ENCODE results near the gene HSPA12A.

- no peak for TF ChIP-seq CBX8 (IDR thresholded peaks at IDR 0.05)
- TF ChIP-seq POLR2A (IDR thresholded peaks at IDR 0.05; ENCODE audit: low read length), result no peak
- TF ChIP-seq CTCF (IDR thresholded peaks at IDR 0.05), result no peak
- no peak for TF ChIP-seq KDM1A (IDR thresholded peaks at IDR 0.05; ENCODE audit: low read depth)
- no peak for TF ChIP-seq MAX (IDR thresholded peaks at IDR 0.05)
- TF ChIP-seq POLR2AphosphoS2 (conservative IDR thresholded peaks at IDR 0.05; ENCODE audit: low read length), result no peak
- TF ChIP-seq, protein P1, sequence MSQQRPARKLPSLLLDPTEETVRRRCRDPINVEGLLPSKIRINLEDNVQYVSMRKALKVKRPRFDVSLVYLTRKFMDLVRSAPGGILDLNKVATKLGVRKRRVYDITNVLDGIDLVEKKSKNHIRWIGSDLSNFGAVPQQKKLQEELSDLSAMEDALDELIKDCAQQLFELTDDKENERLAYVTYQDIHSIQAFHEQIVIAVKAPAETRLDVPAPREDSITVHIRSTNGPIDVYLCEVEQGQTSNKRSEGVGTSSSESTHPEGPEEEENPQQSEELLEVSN (IDR thresholded peaks at IDR 0.05; ENCODE audit: borderline replicate concordance, low read depth), result no peak
- TF ChIP-seq RFX5 (IDR thresholded peaks at IDR 0.05), result no peak
- TF ChIP-seq MAZ (IDR thresholded peaks at IDR 0.05; ENCODE audit: borderline replicate concordance, low read depth, low read length), result no peak
- no peak for TF ChIP-seq BHLHE40 (IDR thresholded peaks at IDR 0.05; ENCODE audit: low read depth, low read length)
- TF ChIP-seq SMC3 (IDR thresholded peaks at IDR 0.05), result no peak
- TF ChIP-seq HES2 (IDR thresholded peaks at IDR 0.05), result no peak
Observed at GRCh38 chr10:116723428-116724281, 18.7 kb downstream of the HSPA12A start.
